ENCODE data around the gene EDA.

EDA gene

DNA sequence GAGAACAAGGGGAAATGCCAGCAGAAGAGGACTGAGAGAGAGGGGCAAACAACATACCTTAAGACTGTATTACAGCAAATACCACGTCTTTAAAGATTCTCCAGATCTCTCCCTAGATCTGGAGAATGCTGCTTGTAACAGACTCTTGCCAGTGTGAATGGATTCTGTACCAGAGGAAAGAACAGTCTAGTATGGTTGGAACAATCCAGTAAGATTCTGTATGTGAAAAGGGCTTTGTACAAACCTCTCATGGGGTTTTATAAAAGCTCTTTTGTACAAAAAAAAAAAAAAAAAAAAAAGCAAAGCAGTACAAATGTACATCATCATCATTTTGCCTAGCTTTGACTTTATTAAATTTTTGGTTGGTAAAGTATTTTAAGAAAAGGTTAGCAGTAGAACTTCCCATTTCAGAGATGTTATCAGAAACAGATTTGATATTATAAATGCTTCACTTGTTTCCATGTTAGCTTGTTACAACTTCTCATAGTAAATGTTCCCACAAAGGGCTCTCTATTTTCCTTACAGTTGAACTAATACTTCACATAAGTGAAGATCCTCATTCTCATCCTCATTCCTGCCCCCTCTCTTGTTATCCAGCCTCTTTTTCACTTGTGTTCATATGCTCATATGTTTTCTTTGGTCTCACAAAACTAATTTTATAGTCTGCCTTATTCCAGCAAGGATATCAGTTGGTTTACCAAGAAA is 144.2 kb downstream of the EDA start:
- in situ Hi-C loops (cut with MboI; ENCODE audit: low pct_unique_long_range_greater_than_20kb, low sequenced_read_pairs, unreplicated experiment), result no loop called here

DNA sequence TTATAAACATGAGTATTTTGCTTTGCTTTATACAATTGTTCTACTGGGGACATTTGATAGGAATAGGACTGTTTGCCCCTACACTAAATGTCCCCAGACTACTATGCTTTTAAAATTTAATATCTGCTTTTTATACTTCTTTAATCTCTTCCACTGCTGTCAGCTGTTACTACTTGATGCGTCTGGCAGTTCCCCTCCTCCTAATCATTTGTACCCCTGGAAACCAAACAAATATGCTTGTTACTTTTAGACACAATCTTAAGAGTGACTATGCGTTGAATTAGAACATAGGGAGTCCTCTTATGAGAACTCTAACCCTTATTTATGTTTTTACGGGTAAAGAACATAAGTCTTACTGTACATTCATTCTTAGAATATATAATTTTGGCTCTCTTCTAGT is 145.7 kb downstream of the EDA start:
- TF ChIP-seq, protein P1, sequence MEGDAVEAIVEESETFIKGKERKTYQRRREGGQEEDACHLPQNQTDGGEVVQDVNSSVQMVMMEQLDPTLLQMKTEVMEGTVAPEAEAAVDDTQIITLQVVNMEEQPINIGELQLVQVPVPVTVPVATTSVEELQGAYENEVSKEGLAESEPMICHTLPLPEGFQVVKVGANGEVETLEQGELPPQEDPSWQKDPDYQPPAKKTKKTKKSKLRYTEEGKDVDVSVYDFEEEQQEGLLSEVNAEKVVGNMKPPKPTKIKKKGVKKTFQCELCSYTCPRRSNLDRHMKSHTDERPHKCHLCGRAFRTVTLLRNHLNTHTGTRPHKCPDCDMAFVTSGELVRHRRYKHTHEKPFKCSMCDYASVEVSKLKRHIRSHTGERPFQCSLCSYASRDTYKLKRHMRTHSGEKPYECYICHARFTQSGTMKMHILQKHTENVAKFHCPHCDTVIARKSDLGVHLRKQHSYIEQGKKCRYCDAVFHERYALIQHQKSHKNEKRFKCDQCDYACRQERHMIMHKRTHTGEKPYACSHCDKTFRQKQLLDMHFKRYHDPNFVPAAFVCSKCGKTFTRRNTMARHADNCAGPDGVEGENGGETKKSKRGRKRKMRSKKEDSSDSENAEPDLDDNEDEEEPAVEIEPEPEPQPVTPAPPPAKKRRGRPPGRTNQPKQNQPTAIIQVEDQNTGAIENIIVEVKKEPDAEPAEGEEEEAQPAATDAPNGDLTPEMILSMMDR (IDR thresholded peaks at IDR 0.05; ENCODE audit: extremely low read depth, insufficient read depth, missing control alignments), result no peak
- DNase-seq (ENCODE audit: low spot score), result no peak
- in situ Hi-C loops (cut with MboI; ENCODE audit: low pct_unique_long_range_greater_than_20kb, low sequenced_read_pairs, unreplicated experiment), result no loop called here

More for the DNA sequence above, 144.2 kb downstream of the EDA start:
- TF ChIP-seq, protein P1 (IDR thresholded peaks at IDR 0.05; ENCODE audit: extremely low read depth, insufficient read depth, missing control alignments), result no peak
- no peak for DNase-seq (ENCODE audit: low spot score)

DNA sequence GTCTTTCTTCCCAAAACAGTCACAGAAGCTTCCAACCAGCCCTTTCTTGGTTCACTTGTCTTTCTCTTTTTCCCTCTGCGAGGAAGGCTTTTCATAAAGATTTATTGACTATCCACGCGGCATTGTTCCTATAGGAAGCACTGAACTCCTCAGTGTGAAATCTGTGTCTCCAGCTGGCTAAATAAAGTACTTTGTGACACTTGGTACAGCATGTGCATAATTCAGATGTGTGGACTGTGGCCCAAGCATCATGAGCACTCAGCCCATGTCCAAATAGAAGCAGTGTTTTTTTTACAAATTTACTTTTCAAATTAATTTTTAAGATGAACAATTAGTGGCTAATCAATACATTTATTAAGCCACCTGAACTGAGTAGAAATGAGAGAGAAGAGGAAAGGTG is 146.4 kb downstream of the EDA start:
- in situ Hi-C loops (cut with MboI; ENCODE audit: low pct_unique_long_range_greater_than_20kb, low sequenced_read_pairs, unreplicated experiment), result no loop called here
- DNase-seq (ENCODE audit: low spot score), result no peak
- TF ChIP-seq, protein P1 (IDR thresholded peaks at IDR 0.05; ENCODE audit: extremely low read depth, insufficient read depth, missing control alignments), result no peak

DNA sequence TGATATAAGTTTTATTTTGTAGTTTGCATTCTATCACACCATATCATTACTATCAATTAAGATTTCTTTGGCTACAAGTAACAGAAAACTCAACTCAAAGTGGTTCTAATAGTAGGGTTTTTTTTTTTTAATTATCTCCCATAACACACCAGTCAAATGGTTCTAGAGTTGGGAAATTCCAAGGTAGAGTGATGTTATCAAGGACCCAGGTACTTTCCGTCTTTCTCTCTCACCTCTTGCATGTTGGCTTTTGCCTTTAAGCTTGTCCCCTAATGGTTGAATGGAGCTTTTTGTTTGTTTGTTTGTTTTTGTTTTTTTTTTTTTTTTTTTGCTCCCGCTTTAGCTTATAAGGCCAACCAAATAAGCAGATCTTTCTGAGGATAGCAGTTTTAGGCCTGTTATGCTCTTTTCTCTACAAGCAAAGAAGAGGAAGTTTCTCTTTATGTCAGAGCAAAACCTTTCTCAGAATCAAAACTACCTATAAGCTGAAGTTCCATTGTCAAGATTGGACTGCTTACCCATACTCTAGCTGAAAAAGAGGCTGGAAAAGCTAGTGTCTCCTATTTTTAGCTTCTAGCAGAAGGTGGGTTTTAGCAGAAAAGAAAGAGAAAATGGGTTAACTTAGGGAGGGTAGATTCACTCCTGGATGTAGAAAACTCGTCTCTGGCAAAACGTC is 177.5 kb downstream of the EDA start:
- in situ Hi-C loops (cut with MboI; ENCODE audit: low pct_unique_long_range_greater_than_20kb, low sequenced_read_pairs, unreplicated experiment), result no loop called here

DNA sequence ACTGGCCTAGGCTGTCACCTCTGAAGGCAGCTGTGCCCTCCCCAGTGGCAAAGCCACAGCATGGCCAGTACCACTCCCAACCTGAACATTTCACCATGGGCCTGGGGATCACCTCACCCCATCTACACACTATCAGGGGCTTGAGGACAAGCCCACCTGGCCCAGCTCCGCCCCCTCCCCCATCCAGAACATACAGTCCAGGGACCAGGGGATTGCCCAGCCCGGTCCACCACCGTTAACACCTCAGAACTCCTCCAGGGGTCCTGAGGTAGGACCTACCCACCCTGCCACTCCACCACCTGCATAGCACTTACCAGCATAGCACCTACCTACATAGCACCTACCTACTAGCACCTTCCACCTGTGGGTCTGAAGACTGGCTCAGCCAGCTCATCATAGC is 179.8 kb downstream of the EDA start:
- in situ Hi-C loops (cut with MboI; ENCODE audit: low pct_unique_long_range_greater_than_20kb, low sequenced_read_pairs, unreplicated experiment), result no loop called here

More for the DNA sequence above, 177.5 kb downstream of the EDA start:
- TF ChIP-seq, protein P1 (IDR thresholded peaks at IDR 0.05; ENCODE audit: extremely low read depth, insufficient read depth, missing control alignments), result no peak
- no peak for DNase-seq (ENCODE audit: low spot score)

DNA sequence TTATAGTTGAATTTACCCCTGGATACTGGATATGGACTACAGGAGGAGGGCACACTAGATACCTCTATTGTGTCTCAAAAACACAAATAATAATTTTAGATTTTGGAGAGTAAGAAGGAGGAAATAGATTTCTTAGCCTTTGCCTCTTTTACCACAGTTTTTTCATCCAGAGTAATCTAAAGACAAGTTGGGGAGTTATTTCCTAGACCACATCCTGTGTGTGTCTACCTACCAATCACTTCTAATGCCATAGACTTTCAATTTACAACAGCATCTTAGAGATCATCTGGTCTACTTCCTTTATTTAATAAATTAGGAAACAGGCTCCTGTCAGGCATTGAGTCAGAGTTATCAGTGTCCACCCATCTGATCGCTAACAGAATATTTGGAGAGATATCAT is 191.5 kb downstream of the EDA start:
- DNase-seq (ENCODE audit: low spot score), result no peak
- in situ Hi-C loops (cut with MboI; ENCODE audit: low pct_unique_long_range_greater_than_20kb, low sequenced_read_pairs, unreplicated experiment), result no loop called here
- TF ChIP-seq, protein P1 (IDR thresholded peaks at IDR 0.05; ENCODE audit: extremely low read depth, insufficient read depth, missing control alignments), result no peak

More for the DNA sequence above, 179.8 kb downstream of the EDA start:
- no peak for DNase-seq (ENCODE audit: low spot score)
- TF ChIP-seq, protein P1 (IDR thresholded peaks at IDR 0.05; ENCODE audit: extremely low read depth, insufficient read depth, missing control alignments), result no peak
